ENCODE measurements around the gene DNASE2B.

The DNASE2B gene

GRCh38 chr1:84374991-84375696 lies 23.1 kb upstream of the DNASE2B start:
- DNase-seq: no peak

GRCh38 chr1:84376000-84376910 lies 22.0 kb upstream of the DNASE2B start:
- no peak for DNase-seq

- no peak for DNase-seq
Measured at GRCh38 chr1:84377480-84378095, 20.7 kb upstream of the DNASE2B start.

- no peak for DNase-seq
Measured at GRCh38 chr1:84379138-84379916, 19.0 kb upstream of the DNASE2B start.

- DNase-seq: no peak
Measured at GRCh38 chr1:84379917-84380180, 18.4 kb upstream of the DNASE2B start.

- DNase-seq: no peak
Measured at GRCh38 chr1:84382127-84382526, 16.2 kb upstream of the DNASE2B start.

GRCh38 chr1:84385347-84385746 lies 12.9 kb upstream of the DNASE2B start:
- no peak for DNase-seq

- no peak for DNase-seq
Measured at GRCh38 chr1:84386716-84387479, 11.4 kb upstream of the DNASE2B start.

GRCh38 chr1:84387480-84388163 lies 10.7 kb upstream of the DNASE2B start:
- DNase-seq: no peak

- no peak for DNase-seq
Measured at GRCh38 chr1:84390226-84390625, 8.1 kb upstream of the DNASE2B start.

- DNase-seq: no peak
Measured at GRCh38 chr1:84401156-84401555, 2.9 kb downstream of the DNASE2B start.

GRCh38 chr1:84402060-84402459 lies 3.8 kb downstream of the DNASE2B start:
- DNase-seq: no peak

- no peak for DNase-seq
Measured at GRCh38 chr1:84402501-84402900, 4.2 kb downstream of the DNASE2B start.

- no peak for DNase-seq
Measured at GRCh38 chr1:84403347-84403746, 5.1 kb downstream of the DNASE2B start.

- DNase-seq: no peak
Measured at GRCh38 chr1:84406346-84406861, 8.1 kb downstream of the DNASE2B start.

GRCh38 chr1:84407524-84407923 lies 9.2 kb downstream of the DNASE2B start:
- no peak for DNase-seq

GRCh38 chr1:84407958-84408422 lies 9.7 kb downstream of the DNASE2B start:
- DNase-seq: no peak

- DNase-seq: no peak
Measured at GRCh38 chr1:84409888-84410287, 11.6 kb downstream of the DNASE2B start.

GRCh38 chr1:84410328-84411095 lies 12.2 kb downstream of the DNASE2B start:
- DNase-seq: no peak

- no peak for DNase-seq
Measured at GRCh38 chr1:84412316-84412942, 14.1 kb downstream of the DNASE2B start.

All from NCI-H524 treated with DMSO at 0.1 percent for 48 hours (cell line).